ENCODE data around the gene LCE1C. TPM values are rescaled to one million over a fixed set of nuclear protein-coding genes. Genes with fewer than 3 reads are reported as not detected.

Gene LCE1C
- total RNA-seq, result not detected

- FAIRE-seq, result no peak
- DNase-seq (ENCODE audit: low spot score in 2 of 2), result no peak
These were observed at the start of gene LCE1C for GRCh38 chr1:152806576-152806975. LCE1C (minus strand) TSS chr1:152806651; CDS start chr1:152805478, 1,173 bp downstream.

DNA sequence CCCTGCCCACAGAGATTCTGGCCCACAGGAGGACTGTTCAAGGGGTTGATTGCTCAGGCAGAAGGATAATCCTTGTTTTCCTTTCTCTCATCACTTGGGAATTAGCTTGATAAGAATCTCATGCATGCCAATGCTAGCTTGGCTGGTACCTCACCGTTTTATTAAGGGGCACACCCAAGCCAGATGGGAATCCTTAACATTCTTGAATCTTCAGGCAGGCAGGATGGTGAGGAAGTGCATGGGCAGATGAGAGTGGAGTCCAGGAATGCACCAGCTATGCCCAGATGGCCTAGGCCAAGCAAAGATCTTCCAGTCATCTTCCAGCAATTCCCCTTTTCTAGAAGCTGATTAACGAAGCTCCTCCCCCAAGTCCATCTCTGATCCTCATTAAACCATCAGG is 49.2 kb upstream of the LCE1C start:
- DNase-seq (ENCODE audit: low spot score in 2 of 2) (no peak), FAIRE-seq (no peak)

- no peak for FAIRE-seq
These were observed 36.1 kb upstream of the LCE1C start, which contains the start of gene LCE6A for GRCh38 chr1:152842556-152842955. LCE6A (plus strand) TSS chr1:152842856; CDS start chr1:152843521, 665 bp downstream.

DNA sequence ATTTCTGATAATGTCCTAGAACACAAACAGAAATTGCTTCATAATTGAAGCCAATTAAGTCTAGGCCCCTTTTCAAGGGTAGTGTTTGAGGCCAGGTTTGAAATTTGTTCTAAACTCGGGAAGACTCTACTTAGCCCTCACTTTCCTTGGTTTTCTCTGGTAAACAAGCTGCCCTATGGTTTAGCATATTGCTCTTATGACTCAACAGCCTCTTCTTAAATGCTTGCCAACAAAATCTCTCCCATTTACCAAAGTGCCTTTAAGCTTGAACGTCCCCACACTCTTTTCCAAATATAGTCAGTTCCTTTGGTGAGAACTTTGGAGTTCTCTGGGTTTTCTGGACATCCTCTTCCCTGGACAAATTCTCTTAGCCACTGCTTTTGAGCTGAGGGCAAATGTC is 30.4 kb upstream of the LCE1C start:
- no peak for FAIRE-seq
- no peak for DNase-seq (ENCODE audit: low spot score in 2 of 2)

More at GRCh38 chr1:152842556-152842955, 36.1 kb upstream of the LCE1C start, which contains the start of gene LCE6A:
- DNase-seq (ENCODE audit: low spot score in 2 of 2), result no peak

- DNase-seq (ENCODE audit: low spot score in 2 of 2), result no peak
- FAIRE-seq, result no peak
These were observed 20.7 kb upstream of the LCE1C start, which contains the start of gene LCE1A for GRCh38 chr1:152827173-152827572. LCE1A (plus strand) TSS chr1:152827473; CDS start chr1:152827473, 0 bp downstream.

- DNase-seq (ENCODE audit: low spot score in 2 of 2) (no peak), FAIRE-seq (no peak)
These were observed 18.5 kb upstream of the LCE1C start for GRCh38 chr1:152824964-152825363.

DNA sequence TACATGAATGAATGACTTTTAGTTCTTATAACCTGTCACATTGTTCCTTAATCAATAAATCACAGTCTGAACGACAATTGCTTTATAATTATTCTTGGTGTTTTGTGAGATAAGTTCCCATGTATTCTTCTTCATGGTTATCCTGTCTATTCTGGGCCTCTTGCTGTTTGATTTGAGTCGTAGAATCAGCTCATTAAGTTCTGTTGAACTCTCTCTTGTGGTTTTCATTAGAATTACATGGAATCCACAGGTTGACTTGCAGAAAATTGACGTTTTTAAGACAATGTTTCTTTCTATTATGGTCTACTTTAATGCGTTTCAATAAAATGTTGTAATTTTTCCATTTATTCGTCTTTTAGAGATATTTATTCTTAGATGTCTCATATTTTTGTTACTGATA is 16.8 kb upstream of the LCE1C start:
- FAIRE-seq (no peak), DNase-seq (ENCODE audit: low spot score in 2 of 2) (no peak)

- DNase-seq (ENCODE audit: low spot score in 2 of 2) (no peak), FAIRE-seq (no peak)
These were observed 10.9 kb upstream of the LCE1C start for GRCh38 chr1:152817309-152817708.

DNA sequence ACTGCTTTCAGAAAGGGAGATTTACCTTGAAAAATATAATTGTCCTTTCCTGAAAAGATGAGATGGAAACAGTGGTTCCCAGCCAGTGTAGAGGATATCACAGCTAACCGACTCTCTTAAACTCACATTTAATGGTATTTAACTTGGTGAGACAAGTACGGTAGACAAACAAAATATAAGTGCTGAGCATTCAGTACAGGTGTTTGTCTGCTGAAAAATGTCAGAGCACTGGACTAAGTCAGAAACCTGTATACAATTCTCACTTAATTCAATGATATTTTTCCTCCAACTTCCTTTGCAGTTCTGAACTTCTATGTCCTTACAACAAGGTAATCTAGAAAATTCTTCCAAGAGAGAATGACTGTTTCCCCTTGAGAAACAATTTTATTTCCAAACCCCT is 5.2 kb upstream of the LCE1C start, which contains the start of gene LCE1B:
TSS of gene LCE1B (plus strand) at position 301 of the 400 bp plus-strand sequence. CDS start 476 bp downstream, outside the sequence.
- DNase-seq (ENCODE audit: low spot score in 2 of 2) (no peak), FAIRE-seq (no peak)

- FAIRE-seq (no peak), DNase-seq (ENCODE audit: low spot score in 2 of 2) (no peak)
These were observed 4.6 kb upstream of the LCE1C start for GRCh38 chr1:152811050-152811449.

DNA sequence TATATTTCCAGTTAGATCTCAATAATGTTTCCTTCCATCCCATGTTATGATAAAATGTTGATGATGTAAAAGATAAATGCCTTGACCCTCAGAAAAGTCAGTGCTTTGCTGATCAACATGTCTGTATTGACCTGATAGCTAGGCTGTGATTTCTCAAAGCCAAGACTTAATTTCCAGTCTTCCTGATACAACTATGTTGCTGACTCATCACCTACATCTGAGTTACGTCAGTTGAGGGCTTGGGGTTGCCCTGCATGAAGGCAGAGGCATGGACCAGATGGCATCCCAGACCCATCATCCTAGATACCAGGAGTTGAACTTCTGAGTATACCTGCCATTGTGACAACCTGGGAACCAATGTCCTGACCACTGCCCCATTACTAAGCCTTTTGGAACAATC is 5.1 kb downstream of the LCE1C start:
- no peak for FAIRE-seq
- no peak for DNase-seq (ENCODE audit: low spot score in 2 of 2)

DNA sequence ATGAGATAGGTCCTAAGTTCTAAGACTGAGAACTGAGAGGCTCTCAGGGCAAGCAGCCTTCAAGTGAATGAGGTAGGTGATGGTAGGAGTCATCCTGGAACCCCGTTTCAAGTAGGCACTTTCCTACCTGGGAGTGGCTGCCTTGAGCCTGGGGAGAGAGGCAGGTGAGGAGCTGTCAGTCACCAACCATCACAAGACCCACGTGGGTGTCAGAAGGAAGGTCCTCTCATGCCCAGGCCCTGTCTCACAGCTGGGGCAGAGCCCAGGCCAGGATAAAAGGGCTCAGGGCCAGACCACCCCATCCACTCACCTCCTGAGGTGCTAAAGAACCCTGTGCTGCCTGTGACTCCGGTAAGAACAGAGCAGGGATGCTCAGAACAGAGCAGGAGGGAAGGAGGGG is 10.0 kb downstream of the LCE1C start, which contains the start of gene LCE1D:
TSS of gene LCE1D (plus strand) at position 301 of the 400 bp plus-strand sequence. CDS start 1,074 bp downstream, outside the sequence.
- no peak for FAIRE-seq
- DNase-seq (ENCODE audit: low spot score in 2 of 2), result no peak

DNA sequence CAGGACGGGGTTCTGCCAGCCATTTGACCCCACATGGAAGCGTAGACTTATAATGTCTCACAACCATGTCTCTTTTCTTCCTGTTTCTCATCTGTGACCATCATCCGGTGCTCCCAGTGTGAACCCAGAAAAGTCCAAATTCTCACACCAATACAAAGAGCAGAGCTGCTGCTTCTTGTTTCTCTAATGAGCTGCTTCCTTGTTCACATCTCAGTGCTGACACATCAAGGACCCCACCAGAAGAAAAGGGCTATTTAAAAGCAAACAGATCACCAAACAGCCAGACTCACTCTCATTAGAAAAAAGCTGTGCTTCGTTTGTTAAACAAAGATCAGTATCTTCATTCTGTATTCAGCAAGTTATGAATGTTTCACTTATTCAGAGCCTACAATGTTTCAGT is 10.8 kb downstream of the LCE1C start:
- FAIRE-seq (no peak), DNase-seq (ENCODE audit: low spot score in 2 of 2) (no peak)

GRCh38 chr1:152786077-152786476 is 20.4 kb downstream of the LCE1C start, which contains the start of gene LCE1E:
LCE1E (plus strand) TSS chr1:152786257; CDS start chr1:152787300, 1,043 bp downstream.
- FAIRE-seq (no peak), DNase-seq (ENCODE audit: low spot score in 2 of 2) (no peak)

DNA sequence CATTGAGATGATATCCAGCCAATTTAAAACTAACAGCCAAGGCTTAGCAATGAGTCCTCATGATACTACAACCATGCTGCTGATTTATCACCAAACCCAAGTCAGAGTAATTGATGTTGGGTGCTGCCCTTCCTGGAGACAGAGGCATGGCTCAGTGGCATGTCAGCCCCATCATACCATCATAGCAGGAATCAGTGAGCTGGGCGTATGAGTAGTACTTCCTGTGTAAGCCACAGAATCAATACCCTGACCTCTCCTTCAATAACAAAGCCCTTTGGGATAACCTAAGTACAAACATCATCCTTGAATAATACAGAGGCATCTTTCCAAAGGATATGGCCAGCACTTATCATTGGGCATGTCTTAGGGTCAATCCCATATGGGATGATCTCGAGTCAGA is 23.4 kb downstream of the LCE1C start:
- FAIRE-seq, result no peak
- DNase-seq (ENCODE audit: low spot score in 2 of 2), result no peak

DNA sequence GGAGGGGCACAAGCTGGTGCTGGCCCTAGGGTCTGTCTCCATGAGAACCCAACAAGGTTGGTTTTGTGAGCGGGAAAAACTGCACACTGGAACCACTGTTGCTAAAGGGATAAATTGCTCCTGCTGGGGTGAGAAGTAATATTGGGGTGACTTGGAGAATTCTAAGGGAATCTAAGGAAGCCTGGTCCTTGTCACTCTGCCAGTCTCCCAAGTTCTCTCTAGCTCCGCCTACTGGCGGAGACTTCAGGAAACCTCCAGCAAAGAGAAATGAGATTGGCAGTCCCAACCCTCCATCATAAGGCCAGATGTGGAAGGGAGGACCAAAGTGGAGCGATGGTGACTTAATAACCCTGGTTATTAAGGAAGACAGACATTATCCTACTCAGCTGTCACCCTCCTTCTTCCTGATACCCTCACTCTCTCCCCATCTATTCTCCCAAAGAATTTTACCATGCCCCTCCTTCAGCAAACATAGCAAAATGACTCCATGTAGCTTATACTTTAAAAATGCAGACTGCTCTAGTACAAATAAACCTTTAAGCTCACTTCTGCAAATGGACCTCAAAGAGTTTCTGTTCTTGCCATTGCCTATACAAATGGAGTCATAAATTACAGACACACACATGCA is 28.8 kb downstream of the LCE1C start:
- no peak for FAIRE-seq
- DNase-seq (ENCODE audit: low spot score in 2 of 2), result no peak

DNA sequence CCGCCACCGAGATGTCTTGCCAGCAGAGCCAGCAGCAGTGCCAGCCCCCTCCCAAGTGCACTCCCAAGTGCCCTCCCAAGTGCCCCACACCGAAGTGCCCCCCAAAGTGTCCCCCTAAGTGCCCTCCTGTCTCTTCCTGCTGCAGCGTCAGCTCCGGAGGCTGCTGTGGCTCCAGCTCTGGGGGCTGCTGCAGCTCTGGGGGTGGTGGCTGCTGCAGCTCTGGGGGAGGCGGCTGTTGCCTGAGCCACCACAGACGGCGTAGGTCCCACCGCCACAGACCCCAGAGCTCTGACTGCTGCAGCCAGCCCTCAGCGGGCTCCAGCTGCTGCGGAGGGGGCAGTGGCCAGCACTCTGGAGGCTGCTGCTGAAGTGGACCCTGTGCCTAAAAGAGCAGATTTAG is 30.1 kb downstream of the LCE1C start:
- no peak for DNase-seq (ENCODE audit: low spot score in 2 of 2)
- FAIRE-seq, result no peak

- no peak for FAIRE-seq
- DNase-seq (ENCODE audit: low spot score in 2 of 2), result no peak
These were observed 31.6 kb downstream of the LCE1C start, which contains the start of gene LCE1F for GRCh38 chr1:152774875-152775274. LCE1F (plus strand) TSS chr1:152775140; CDS start chr1:152776372, 1,232 bp downstream.

DNA sequence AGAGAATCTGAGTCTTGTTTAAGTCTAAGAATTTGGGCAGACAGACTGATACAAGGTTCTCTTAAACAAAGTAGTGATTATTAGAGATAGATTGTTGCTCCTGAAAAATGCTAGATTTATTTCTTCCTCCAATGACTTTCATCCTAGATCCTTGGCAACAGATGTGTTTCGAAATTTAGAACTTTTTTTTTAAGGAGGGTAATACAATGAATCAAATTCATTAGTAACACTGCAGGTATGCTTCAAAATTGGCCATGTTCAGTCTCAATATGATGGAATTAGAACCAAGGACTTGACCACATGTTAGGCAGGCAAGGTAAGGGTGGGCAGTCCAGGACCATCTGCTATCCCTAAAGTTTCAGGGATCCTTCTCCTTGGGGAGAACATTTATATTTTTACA is 36.0 kb downstream of the LCE1C start:
- FAIRE-seq (no peak), DNase-seq (ENCODE audit: low spot score in 2 of 2) (no peak)

DNA sequence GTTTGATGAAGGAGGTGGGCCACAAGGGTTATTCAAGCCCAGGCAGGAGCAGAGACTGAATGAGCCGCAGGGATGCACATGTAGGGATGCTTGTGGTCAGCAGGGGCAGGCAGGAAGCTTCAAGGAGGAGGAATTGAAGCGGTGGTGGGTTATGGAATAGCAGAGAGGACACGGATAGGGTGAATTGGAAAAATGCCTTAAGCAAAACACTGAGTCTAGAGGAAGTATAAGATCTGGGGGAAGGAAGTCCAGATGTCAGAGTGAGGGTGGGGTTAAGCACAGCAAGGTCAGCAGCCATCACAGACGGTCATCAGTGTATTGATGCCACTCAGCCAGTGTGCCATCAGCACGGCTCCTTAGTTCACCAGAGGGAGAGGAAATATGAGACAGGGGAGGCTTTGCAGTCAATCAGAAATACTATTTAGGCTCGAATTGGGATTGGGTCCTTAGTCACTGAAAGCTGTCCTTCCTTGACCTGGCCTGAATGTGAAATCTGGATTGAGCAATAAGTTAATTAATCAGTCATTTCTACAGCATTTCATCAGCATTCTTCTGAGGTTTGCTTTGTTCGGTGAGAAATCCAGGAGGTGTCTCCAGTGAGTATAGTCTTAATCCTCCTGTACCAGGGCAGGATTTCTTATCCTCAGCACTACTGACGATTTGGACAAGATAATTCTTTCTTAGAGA is 37.5 kb downstream of the LCE1C start:
- DNase-seq (ENCODE audit: low spot score in 2 of 2), result no peak
- FAIRE-seq, result no peak

- DNase-seq (ENCODE audit: low spot score in 2 of 2), result peak in 1 of 2 donors; percentile 10
- no peak for FAIRE-seq
These were observed 44.7 kb downstream of the LCE1C start for GRCh38 chr1:152761609-152762213.

Data from frontal cortex (tissue), 4 donors.